ENCODE data around the gene STRAP. TPM values are rescaled to one million over a fixed set of nuclear protein-coding genes. Genes with fewer than 3 reads are reported as not detected.
A peak's percentile ranks its signal among the peaks of the same experiment; 100 is the strongest.
"Not testable (repeated sequence)": the region's sequence is repeated elsewhere in the genome, so short reads cannot be mapped to it uniquely, and the experiment has no call there.

Gene STRAP
- total RNA-seq, 2 experiments from 2014 or later = 133 to 139 TPM

DNA sequence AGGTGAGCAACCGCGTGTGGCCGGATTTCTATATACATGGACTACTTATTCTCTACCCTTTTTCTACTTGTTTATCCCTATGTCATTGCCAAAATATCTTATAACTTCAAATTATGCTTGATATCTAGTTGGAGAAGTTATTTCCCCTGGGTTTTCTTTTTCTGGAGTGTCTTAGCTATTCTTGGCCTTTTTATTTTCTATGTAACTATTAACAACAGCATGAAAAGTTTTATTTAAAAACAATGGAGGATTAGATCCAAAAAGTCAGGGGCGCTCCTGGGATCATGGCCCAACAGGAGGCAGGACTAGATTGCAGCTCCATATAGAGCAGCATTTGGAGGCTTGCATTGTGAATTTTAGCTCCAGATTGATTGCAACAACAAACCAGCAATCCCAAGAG is 8.6 kb upstream of the STRAP start:
- H3K4me3 Mint-ChIP-seq = no peak overlapping the region
- POLR2A ChIA-PET = no interaction called here
- H3K27ac Mint-ChIP-seq = no peak overlapping the region
- DNase-seq (no peak), ATAC-seq (no peak)
- H3K36me3 Mint-ChIP-seq (ENCODE audit: low read depth) = no peaks in the 10 kb centered on the region
- H3K4me1 Mint-ChIP-seq = peaks cover 4% of the 10 kb centered on the region
- CTCF ChIA-PET = no interaction called here
- peaks cover 7% of the 10 kb centered on the region for H3K27me3 Mint-ChIP-seq
- intact Hi-C loops (cut with DNase I, micrococcal nuclease) = no loop called here
- H3K9me3 Mint-ChIP-seq (ENCODE audit: low read depth) = no peaks in the 10 kb centered on the region

GRCh38 chr12:15874556-15875145 is 7.5 kb upstream of the STRAP start:
- H3K9me3 Mint-ChIP-seq (ENCODE audit: low read depth); CTCF ChIA-PET; H3K27me3 Mint-ChIP-seq; H3K36me3 Mint-ChIP-seq (ENCODE audit: low read depth); DNase-seq; H3K4me3 Mint-ChIP-seq; POLR2A ChIA-PET; intact Hi-C loops (cut with DNase I, micrococcal nuclease); H3K4me1 Mint-ChIP-seq; ATAC-seq; H3K27ac Mint-ChIP-seq: not testable (repeated sequence)

DNA sequence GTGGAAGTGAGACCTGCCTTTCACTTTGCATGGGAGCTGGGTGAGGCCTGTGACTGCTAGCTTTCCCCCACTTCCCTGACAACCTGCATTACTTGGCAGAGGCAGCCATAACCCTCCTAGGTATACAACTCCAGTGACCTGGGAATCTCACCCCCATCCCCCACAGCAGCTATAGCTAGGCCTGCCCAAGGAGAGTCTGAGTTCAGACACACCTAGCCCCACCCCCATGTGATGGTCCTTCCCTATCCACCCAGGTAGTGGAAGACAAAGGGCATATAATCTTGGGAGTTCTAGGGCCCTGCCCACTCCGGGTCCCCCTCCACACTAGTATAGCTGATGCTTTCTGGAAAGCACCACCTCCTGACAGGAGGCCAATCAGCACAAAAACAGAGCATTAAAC is 6.3 kb upstream of the STRAP start:
- no peak for DNase-seq
- ChIA-PET CTCF (no interaction called here), POLR2A (interaction anchor here (1.0 kb wide), 1 partner anchor 35 kb away, joined by 3 read pairs; the partner anchor contains the start of gene DERA)
- intact Hi-C loops (cut with DNase I, micrococcal nuclease) = no loop called here
- Mint-ChIP-seq H3K36me3 (ENCODE audit: low read depth) (no peaks in the 10 kb centered on the region), H3K27ac (no peak overlapping the region), H3K4me1 (peaks cover 6% of the 10 kb centered on the region), H3K4me3 (peak overlapping the region; percentile 67), H3K9me3 (ENCODE audit: low read depth) (no peaks in the 10 kb centered on the region), H3K27me3 (peaks cover 7% of the 10 kb centered on the region)
- no peak for ATAC-seq

GRCh38 chr12:15879413-15879812 is 2.8 kb upstream of the STRAP start:
- H3K27me3 Mint-ChIP-seq = peaks cover 3% of the 10 kb centered on the region

DNA sequence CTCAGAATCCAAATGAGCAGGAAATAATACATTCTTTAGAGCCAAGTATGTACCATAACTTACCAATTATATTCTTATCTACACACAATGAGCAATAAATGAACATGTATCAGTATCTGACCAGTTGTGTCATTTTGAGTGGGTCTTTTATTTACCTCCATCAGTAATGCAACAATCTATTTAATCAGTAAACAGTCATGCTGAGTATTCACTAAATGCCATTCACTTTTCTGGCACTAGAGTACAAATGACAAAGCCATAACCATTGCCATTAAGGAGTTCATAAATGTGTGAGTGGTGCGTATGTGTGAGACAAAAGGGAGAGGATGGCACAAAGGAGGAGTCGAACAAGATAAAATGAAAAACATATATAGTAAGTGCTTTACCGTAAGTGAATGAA is 1.5 kb upstream of the STRAP start:
- peak overlapping the region; percentile 39 for H3K27ac Mint-ChIP-seq
- intact Hi-C loops (cut with DNase I, micrococcal nuclease) = loop anchor here (5.0 to 10.0 kb wide), 5 partner anchors 343 to 1623 kb away; partner anchors contain the start of genes C12orf60 (in 1 of the 2) and WBP11 (in 1 of the 2)
- H3K4me3 Mint-ChIP-seq = peak overlapping the region; percentile 95
- H3K4me1 Mint-ChIP-seq = peaks cover 27% of the 10 kb centered on the region
- H3K36me3 Mint-ChIP-seq (ENCODE audit: low read depth) = peaks cover 26% of the 10 kb centered on the region
- H3K27me3 Mint-ChIP-seq = no peaks in the 10 kb centered on the region
- H3K9me3 Mint-ChIP-seq (ENCODE audit: low read depth) = no peaks in the 10 kb centered on the region
- ChIA-PET CTCF (no interaction called here), POLR2A (no interaction called here)
- ATAC-seq (no peak), DNase-seq (no peak)

More at GRCh38 chr12:15879413-15879812, 2.8 kb upstream of the STRAP start:
- no peak for ATAC-seq
- no peak for DNase-seq
- ChIA-PET POLR2A (no interaction called here), CTCF (no interaction called here)
- Mint-ChIP-seq H3K4me3 (no peak overlapping the region), H3K27ac (no peak overlapping the region), H3K36me3 (ENCODE audit: low read depth) (peaks cover 16% of the 10 kb centered on the region), H3K9me3 (ENCODE audit: low read depth) (no peaks in the 10 kb centered on the region), H3K4me1 (peaks cover 26% of the 10 kb centered on the region)
- intact Hi-C loops (cut with DNase I, micrococcal nuclease) = no loop called here

DNA sequence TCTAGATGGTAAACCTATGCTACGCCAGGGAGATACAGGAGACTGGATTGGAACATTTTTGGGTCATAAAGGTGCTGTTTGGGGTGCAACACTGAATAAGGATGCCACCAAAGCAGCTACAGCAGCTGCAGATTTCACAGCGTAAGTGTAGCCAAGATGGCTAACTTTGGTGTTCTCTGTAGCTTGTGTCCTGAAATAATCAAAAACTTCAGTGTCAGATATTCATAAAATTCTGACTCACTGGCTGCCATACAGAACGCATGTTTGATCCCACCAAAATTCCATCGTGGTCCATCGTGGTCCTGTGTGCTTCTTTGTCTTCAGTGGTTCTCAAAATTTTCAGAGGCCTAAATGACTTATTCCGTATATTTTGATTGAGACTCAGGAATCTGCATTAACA is 1.3 kb downstream of the STRAP start:
- intact Hi-C loops (cut with DNase I, micrococcal nuclease) = loop anchor here (2.0 to 10.0 kb wide), 7 partner anchors 15 to 1626 kb away; partner anchors contain the start of genes C12orf60 (in 1 of the 2) and WBP11 (in 1 of the 2)
- DNase-seq = no peak
- ATAC-seq = no peak
- H3K36me3 Mint-ChIP-seq (ENCODE audit: low read depth) = peaks cover 42% of the 10 kb centered on the region
- POLR2A ChIA-PET = interaction anchor here (0.8 to 1.0 kb wide), 2 partner anchors 14 to 27 kb away, joined by 3 read pairs; partner anchors contain the start of gene DERA
- peak overlapping the region; percentile 98 for H3K27ac Mint-ChIP-seq
- no peaks in the 10 kb centered on the region for H3K9me3 Mint-ChIP-seq (ENCODE audit: low read depth)
- H3K4me1 Mint-ChIP-seq = peaks cover 54% of the 10 kb centered on the region
- CTCF ChIA-PET = interaction anchor here (1.0 to 2.5 kb wide), 3 partner anchors 10 to 299 kb away, joined by 3 to 25 read pairs (median 8); no protein-coding TSS in a partner anchor
- peak overlapping the region; percentile 95 for H3K4me3 Mint-ChIP-seq
- H3K27me3 Mint-ChIP-seq = no peaks in the 10 kb centered on the region

DNA sequence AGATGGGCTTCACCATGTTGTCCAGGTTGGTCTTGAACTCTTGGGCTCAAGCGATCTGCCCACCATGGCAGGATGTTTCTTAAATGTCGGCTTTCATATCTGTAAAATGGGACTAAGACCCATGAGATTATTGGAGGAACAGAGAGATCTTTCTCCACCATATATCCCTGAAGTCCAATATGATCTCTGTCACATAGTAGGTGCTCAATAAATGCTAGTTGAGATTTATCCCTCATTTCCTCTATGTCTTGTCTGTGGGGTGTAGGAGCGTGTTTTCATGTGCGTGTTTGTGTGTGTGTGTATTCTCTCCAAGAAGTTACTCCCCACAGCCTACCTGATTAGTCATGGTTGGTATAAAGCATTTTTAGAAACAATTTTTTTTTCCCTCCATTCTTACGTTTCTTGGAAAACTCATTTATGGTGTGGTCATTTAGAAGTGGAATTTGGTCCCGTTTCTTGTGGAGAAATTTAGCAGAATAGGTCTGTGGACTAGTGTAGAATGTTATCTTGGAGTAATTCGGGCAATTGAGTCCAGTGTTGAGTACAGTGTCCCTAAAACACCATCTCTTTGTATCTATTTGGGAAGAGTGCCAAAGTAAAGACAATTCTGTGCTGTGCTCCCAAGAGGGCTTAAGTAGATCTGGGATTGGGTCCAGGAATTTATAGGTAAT is 4.3 kb downstream of the STRAP start:
- DNase-seq (no peak), ATAC-seq (no peak)
- Mint-ChIP-seq H3K4me3 (no peak overlapping the region), H3K9me3 (ENCODE audit: low read depth) (no peaks in the 10 kb centered on the region), H3K27me3 (no peaks in the 10 kb centered on the region), H3K4me1 (peaks cover 57% of the 10 kb centered on the region), H3K36me3 (ENCODE audit: low read depth) (peaks cover 57% of the 10 kb centered on the region), H3K27ac (no peak overlapping the region)
- ChIA-PET POLR2A (no interaction called here), CTCF (interaction anchor here (4.5 kb wide), 1 partner anchor 12 kb away, joined by 39 read pairs; no protein-coding TSS in a partner anchor)
- intact Hi-C loops (cut with DNase I, micrococcal nuclease) = loop anchor here in 1 of 2 experiments (10.0 kb wide), 2 partner anchors 1082 to 1112 kb away; partner anchors contain the start of genes C12orf60 and WBP11

DNA sequence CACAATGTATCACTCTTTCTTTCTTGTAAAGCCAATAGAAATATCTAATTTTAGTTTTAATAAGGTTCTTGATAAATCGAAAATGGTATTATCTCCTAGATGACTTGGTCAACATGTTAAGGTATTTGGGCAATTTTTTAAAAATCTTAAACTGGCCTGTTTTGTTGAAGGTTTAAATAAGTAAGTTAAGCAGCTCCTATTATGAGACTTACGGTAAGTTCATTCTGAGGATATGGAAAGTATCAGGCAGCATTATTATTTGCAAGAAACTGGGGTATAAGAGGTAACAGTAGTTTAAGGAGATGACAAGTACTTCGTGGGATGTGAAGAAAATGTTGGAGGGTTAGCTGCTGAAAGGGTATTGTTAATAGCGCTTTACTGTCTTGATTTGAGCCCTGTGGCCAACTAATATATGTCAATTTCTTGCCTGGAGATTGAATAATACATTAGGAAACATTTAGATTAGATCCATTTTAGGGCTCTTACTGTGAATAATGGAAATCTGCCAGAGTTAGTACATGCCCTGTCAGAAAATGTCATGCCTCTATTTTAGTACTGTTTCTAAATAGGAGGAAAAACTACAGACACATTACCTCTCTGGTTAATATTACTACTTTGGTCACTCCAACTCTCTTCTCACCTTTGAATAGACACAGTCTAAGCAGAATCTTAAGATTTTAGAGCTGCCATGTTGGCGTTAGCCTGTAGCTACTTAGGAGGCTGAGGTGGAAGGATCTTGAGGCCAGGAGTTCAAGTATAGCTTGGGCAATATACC is 5.0 kb downstream of the STRAP start:
- intact Hi-C loops (cut with DNase I, micrococcal nuclease) = loop anchor here in 1 of 2 experiments (10.0 kb wide), 2 partner anchors 1082 to 1112 kb away; partner anchors contain the start of genes C12orf60 and WBP11
- CTCF ChIA-PET = interaction anchor here (1.3 to 4.5 kb wide), 2 partner anchors 11 to 19 kb away, joined by 3 to 39 read pairs; no protein-coding TSS in a partner anchor
- H3K27me3 Mint-ChIP-seq = no peaks in the 10 kb centered on the region
- no peak overlapping the region for H3K27ac Mint-ChIP-seq
- H3K4me1 Mint-ChIP-seq = peaks cover 52% of the 10 kb centered on the region
- peaks cover 57% of the 10 kb centered on the region for H3K36me3 Mint-ChIP-seq (ENCODE audit: low read depth)
- ATAC-seq (no peak), DNase-seq (no peak)
- H3K4me3 Mint-ChIP-seq = no peak overlapping the region
- POLR2A ChIA-PET = no interaction called here
- no peaks in the 10 kb centered on the region for H3K9me3 Mint-ChIP-seq (ENCODE audit: low read depth)

- Mint-ChIP-seq H3K27ac (no peak overlapping the region), H3K4me3 (no peak overlapping the region), H3K4me1 (peaks cover 17% of the 10 kb centered on the region), H3K27me3 (no peaks in the 10 kb centered on the region), H3K36me3 (ENCODE audit: low read depth) (peaks cover 26% of the 10 kb centered on the region), H3K9me3 (ENCODE audit: low read depth) (no peaks in the 10 kb centered on the region)
- intact Hi-C loops (cut with DNase I, micrococcal nuclease) = no loop called here
- ATAC-seq = no peak
- CTCF ChIA-PET = interaction anchor here (0.6 to 2.0 kb wide), 2 partner anchors 10 to 14 kb away, joined by 3 to 8 read pairs; no protein-coding TSS in a partner anchor
- POLR2A ChIA-PET = no interaction called here
- DNase-seq = no peak
Observed at GRCh38 chr12:15892645-15893259, 10.6 kb downstream of the STRAP start.

DNA sequence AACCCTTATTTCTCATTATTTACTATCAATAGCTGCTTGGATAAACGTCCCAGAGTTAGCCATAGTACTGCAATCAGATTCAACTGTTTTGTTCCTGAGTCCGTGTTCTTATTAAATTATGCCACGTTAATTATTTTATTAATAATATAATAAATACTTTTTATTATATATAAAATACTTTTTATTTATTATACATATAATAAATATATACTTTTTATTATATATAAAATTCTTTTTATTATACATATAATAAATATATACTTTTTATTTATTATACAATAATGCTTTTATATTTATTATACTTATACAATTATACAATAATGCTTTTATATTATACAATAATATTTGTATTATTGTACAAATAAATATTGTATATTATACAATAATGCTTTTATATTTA is 11.1 kb downstream of the STRAP start:
- Mint-ChIP-seq H3K4me1 (peaks cover 14% of the 10 kb centered on the region), H3K9me3 (ENCODE audit: low read depth) (no peaks in the 10 kb centered on the region), H3K27ac (no peak overlapping the region), H3K36me3 (ENCODE audit: low read depth) (peaks cover 27% of the 10 kb centered on the region), H3K4me3 (no peak overlapping the region), H3K27me3 (no peaks in the 10 kb centered on the region)
- ChIA-PET CTCF (interaction anchor here (0.6 to 2.0 kb wide), 5 partner anchors 10 to 37 kb away, joined by 3 to 8 read pairs (median 4); partner anchors contain the start of gene DERA), POLR2A (no interaction called here)
- intact Hi-C loops (cut with DNase I, micrococcal nuclease) = no loop called here
- ATAC-seq (no peak), DNase-seq (no peak)

- CTCF ChIA-PET = interaction anchor here (1.1 to 3.2 kb wide), 4 partner anchors 8 to 312 kb away, joined by 5 to 45 read pairs (median 32); partner anchors contain the start of gene DERA
- Mint-ChIP-seq H3K9me3 (ENCODE audit: low read depth) (no peaks in the 10 kb centered on the region), H3K27ac (no peak overlapping the region), H3K36me3 (ENCODE audit: low read depth) (peaks cover 33% of the 10 kb centered on the region), H3K4me1 (peaks cover 2% of the 10 kb centered on the region), H3K27me3 (no peaks in the 10 kb centered on the region), H3K4me3 (no peak overlapping the region)
- ATAC-seq = no peak
- POLR2A ChIA-PET = interaction anchor here (1.0 kb wide), 1 partner anchor 14 kb away, joined by 3 read pairs; no protein-coding TSS in a partner anchor
- DNase-seq = no peak
- intact Hi-C loops (cut with DNase I, micrococcal nuclease) = no loop called here
Observed at GRCh38 chr12:15896867-15897266, 14.7 kb downstream of the STRAP start.

Measured in activated CD4-positive, alpha-beta T cell treated with anti-CD3 and anti-CD28 coated beads for 36 hours (primary cell).